GM19324 (cell line): Measurements from ENCODE around the gene WNT9A.

Experiments used
- ATAC-seq: cut with Tn5 transposase; IDR thresholded peaks from one replicate; pipeline ENCODE4 v1.9.1; 2021; ENCODE audit warnings: mild to moderate bottlenecking, moderate library complexity; ENCODE audit not compliant: unreplicated experiment, low FRiP score

WNT9A gene

DNA sequence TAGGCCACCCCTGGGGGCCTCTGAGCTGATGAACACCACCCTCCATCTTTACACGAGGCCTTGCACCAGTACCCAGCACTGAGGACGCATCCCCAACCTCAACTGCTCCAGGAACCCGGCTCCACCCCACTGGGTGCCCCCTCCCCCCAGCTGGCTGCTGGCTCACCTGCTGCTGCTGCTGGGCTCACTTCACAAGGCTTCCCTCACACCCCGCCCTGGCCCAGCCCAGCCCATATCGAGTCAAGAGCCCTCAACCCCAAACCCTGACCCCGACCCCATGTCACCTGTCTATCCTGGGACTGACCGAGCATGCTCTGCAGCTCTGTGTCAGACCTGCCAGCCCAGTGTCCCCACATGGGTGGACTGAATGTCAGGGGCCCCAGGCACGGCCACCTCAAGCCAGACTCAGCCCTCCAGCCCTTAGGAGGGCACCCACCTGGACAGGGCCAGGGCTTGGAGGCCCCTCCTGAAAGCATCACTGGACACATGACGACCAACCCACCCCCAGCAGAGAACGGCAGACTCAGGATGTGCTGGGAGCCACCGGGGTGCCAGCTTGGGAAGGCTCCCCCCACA, 21.4 kb downstream of the WNT9A start:
- ATAC-seq: no peak

DNA sequence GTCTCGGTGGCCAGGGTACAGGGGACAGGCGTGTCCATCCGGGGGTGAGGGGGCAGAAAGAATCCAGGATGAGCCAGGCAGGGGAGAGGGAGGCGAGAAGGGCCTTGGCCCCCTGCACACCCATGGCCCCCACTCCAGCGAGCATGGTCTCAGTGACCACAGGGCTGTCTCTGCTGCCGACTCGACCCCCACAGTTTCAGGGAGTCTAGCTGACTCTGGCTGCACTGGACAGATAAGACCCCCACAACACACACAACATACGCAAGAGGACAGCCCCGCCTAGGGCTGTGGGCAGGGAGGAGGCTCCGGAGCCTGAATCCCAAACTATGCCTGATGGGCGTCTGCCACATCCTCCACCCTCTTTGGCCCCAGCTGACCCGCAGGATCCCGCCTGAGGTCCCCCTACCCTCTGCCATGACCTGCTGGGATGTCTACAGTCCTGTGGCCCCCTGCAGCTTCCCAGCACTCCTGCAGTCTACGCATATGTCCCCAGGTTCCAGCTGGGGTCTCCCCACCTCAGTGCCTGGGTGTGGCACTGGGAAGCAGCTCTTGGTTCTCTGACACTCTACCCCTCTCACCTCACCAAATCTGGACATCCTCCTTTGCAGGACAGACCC, 22.0 kb downstream of the WNT9A start:
- no peak for ATAC-seq

DNA sequence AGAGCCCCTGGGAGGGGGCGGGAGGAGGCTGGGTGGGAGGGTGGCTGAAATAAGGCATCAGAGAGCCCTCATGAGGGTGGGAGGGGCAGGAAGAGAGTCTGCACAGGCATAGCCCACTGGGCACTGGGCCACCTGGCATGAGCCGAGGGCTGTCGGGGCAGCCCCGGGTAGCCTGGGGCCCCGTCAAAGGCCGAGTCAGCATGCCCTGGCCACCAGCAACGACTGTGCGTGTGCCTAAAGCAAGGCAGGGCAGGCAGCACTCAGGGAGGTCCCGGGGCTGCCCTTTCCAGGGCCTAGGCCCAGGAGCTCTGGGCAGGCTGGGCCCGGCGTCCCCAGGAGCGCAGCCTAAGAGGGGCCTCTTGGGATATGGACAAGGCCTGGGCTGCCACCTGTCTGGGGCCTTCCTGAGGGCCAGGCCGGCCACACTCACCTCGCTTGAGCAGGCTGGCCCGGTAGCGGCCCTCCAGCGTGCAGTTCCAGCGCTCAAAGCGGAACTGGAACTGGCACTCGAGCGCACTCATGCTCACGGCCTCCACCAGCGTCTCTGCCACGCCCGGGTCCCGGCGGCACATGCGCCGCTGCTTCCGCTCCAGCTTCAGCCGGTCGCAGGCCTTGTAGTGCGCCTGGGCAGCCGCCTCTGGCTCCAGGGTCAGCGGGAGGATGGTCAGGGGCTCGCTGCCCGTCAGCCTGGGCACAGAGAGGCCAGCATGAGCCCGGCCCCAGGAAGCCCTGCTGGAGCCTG, 22.7 kb downstream of the WNT9A start:
- no peak for ATAC-seq

DNA sequence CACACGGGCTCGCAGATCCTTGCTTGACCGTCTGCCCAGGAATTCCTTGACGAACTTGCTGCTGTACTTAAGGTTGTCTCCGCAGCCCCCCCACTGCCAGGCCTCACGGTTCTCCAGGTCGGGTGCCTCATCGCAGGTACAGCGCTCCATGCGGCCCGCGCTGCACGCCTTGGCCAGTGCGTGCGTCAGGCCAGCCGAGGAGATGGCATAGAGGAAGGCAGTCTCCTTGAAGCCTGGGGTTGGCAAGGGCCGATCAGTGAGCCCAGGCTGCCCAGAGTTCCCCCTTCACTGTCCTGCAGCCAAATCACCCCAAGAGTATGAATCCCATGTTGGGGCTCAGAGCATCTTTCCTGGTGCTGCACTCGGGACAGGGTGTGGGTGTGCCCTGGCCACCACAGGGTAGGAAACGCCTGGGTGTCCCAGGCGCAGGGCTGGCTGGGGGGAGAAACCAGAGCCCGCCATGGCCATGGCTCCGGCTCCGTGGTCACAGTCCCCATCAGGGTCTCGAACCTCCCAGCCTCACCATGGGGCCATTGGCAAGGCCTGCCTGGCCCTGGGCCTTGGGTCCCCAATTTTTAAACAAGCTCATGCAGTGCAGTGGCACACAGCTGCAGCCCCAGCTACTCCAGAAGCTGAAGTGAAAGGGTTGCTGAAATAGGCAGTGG, 23.4 kb downstream of the WNT9A start:
- no peak for ATAC-seq

DNA sequence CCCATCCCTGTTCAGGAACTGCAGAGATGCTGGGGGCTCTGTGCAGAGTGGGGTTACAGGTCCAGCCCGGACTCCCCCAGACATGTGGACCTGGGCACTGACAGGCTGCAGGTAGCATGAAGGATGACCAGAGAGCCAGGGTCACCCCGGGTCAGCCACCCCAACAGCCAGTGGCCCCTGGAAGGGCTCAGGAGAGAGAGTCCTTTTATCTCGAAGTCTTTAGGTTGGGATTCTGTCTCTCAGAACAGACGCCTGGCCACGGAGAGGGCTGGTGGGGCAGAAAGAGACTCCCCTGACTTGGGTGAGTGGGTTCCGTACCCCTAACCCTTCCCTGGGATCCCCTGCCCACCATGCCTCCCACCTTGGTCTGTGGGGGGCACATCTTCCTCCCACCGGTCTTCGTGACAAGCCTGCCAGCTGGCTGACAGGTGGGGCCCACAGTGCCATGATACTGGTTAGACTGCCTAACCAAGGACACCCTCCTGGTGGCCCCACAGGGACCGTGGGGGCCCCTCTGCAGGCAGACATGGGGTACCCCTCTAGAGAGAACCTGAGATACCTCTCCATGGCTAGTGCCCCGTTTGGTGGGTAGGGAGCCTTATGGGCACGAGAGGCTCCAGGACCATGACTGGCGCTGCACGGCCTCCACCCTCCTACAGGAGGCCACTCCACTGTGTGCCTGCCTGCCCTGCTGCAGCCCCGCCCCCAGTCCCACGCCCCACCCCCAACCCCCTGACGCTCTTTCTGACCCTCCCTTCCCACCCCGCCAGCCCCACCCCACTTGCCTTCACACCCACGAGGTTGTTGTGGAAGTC, 24.2 kb downstream of the WNT9A start:
- ATAC-seq: no peak

DNA sequence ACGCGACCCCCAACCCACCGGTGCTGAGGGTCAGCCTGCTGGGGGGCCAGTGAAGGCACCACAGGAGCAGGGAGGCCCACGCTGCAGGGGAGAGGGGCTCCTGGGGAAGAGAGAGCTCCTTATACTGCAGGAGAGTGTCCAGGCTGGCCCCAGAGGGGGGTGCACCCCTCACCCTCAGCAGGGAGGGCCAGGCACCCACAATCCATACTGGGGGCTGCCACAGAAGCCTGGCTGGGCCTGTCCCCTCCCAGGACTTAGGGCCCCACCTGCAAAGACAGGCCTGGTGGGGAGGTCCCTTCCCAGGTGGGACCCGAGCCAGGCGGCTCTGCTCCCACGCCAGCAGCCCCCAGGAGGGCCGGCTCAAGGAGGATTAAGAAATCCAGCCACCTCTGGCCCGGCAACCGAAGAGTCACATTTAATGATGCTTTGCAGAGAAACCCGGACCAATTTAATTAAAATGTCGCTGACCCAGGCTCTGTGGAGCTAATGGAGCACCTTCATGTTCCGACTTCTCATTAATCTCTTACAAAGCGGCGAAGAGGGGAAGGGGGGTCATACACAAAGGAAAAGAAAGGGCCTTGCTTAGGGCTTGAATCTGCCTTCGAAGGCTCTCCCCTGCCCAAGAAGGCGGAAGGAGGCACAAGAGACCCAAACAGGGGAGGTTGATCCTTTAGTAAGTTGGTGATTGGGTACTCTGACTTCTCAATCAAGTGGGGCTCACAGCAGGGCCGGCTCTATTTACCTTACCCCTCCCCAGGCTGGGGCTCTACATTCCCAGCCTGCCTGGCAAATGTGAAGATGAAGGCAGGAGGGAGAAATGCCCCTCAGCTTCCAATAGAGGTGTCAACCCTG, 25.0 kb downstream of the WNT9A start:
- no peak for ATAC-seq

DNA sequence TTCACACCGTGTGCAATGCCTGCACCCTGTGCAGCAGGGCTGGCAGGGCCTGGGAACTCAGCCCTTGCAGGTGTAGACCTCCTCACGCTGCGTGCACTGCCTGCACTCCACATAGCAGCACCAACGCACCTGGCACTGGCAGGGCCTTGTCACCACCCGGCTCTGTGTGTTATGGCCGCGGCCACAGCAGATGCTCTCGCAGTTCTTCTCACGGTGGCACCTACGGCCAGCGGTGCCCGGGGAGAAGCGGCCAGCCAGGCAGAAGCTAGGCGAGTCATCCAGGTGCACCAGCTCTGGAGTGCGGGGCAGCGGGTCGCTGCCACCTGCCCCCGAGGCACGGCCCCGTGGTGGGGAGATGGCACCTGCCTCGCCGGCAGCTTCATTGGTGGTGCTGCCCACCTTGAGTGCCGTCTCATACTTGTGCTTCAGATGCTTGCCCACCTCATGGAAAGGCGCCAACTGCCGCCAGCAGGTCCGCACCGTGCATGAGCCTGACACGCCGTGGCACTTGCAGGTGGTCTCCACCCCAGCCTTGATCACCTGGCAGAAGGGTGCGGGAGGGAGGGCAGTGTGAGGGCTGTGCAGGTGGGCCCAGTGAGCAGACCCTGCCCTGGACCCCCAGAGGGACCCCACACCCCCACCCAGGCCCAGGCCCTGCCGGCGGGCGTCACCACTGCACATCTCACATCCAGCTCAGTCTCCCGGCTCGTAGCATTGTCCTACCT, 26.1 kb downstream of the WNT9A start:
- no peak for ATAC-seq

DNA sequence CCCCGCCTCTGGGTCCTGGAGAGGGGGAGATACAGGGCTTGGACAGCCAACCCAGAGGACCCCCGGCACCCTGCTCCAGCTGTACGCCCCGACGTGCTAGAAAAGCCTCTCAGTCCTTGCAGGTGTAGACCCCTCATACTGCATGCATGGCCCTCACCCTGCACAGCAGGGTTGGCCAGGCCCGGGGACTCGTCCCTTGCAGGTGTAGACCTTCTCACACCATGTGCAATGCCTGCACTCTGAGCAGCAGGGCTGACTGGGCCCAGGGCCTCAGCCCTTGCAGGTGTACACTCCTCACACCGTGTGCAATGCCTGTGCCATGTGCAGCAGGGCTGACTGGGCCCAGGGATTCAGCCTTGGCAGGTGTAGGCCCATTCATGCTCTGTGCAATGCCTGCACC, 26.8 kb downstream of the WNT9A start:
- ATAC-seq: no peak

DNA sequence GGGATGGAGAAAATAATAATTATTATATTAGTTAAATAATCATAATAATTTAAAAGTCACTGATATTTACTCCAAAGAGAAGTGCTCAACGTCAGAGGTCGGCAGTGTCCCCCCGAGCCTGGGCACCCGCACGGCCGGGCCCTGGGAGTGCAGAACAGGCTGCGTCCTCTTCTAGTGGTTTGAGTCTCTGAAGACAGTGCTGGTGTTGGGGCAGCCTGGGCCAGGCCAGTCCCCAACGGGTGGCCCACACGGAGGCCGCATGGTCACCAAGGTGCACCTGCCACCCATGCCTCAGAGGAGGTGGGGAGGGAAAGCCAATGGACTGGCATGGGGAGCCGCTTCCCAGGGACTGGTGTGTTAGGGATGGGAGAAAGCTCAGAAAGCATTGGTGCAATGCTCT, 27.3 kb downstream of the WNT9A start:
- no peak for ATAC-seq

DNA sequence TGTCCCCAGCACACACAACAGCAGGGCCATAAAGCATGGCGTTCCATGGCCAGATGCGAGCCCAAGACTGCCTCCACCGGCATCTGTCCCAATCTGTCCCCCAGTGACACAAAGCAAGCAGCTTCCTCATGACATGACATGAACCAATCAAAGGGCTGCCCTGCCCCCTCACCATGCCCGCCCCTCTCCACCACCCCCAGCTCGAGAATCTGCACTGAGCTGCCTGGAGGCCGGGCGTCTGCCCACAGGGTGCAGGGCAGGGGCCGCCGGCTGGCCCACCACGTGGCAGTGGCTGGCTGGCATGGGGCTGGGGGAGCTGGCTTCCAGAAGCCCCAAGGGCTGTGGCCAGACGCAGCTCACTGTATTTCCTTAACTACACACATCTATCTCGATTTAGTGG, 27.8 kb downstream of the WNT9A start:
- ATAC-seq: no peak

DNA sequence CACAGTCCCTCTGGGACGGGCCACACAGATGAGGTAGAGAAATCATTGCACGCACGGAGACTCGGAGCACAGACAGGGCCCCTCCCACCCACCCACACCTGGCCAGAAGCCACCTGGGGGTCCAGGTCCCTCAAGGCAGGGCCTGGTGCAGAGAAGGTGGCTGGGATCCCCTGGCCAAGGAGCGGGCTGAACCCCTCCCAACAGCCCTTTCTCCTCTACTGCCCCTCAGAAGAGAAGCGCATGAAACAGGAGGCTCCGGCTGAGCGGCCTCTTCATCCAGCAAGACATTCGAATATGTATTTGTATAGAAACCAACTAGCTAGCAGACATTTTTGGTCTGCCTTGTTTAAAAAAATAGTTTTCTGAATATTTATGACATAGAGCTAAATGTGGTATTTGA, 29.0 kb downstream of the WNT9A start:
- ATAC-seq: no peak

DNA sequence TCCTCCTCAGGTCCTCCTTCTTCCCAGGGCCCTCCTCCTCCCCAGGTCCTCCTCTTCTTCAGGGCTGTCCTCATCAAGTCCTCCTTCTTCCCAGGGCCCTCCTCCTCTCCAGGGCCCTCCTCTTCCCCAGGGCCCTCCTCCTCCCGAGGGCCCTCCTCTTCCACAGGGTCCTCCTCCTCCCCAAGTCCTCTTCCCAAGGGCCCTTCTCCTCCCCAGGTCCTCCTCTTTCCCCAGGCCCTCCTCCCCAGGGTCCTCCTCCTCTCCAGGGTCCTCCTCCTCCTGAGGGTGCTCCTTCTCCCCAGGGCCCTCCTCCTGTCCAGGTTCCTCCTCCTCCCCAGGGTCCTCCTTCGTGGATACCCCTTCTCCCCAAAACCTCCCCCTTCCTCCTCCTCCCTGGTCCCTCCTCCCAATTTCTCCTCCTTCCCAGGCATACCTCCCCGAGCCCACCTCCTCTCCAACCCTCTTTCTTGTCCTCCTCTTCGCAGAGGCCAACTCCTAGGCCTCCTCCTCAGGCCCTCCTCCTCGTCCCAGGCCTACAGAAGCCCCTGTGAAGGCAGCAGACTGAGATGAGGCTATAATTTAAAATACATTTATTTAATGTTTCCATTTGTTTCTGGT, 29.5 kb downstream of the WNT9A start:
- no peak for ATAC-seq

DNA sequence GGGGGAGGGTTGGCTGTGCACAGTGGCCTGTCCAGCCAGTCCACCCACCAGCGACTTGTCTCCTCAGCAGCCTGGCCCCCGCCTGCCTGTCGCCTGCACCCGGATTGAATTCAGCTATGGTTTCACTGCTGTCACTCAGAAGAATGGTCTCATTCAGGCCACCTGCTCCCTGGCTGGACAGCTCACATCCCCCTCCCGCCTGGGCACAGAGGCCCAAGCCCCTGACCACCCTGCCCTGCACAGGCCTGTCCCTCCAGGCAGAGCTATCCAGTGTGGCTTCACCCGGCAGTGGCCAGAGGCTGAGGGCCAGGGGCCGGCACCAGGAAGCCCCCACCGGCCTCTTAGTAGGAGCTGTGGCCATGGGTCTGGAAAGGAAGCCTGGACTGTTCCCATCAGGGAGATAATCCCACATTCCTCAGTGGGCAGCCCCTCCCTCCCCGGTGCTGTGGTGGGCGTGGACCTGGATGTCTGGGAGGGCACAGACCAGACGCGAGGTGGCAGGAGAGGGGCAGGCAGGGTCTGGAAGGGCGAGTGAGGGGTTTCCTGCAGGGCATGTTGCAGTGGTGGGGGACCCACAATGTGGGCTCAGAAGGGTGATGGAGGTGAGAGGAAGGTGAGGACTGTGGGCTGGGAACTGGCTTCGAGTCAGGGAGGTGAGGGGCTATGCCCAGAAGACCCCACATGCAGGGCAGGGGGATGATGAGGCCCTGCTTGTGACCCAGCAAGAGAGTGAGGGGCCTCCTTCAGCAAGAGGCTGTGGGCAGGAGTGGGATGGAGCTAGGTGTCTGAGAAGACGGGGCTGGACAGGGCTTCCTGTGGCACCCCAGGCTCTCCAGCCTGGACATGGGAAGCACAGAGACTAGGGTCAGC, 30.4 kb downstream of the WNT9A start:
- ATAC-seq: no peak

DNA sequence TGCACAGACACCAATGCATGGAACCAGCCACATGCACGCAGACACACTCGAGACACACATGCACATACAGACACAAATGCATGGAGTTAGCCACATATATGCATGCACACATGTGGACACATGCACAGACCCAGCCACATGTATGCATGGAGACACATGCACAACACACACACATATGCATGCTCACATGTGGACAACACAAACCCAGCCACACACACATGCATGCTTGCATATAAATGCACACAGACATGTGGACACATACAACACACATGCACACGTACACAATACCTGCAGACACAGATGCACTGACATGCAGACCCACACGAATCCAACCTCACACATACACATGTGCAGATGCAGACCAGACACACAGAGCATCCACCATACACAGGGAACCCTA, 31.1 kb downstream of the WNT9A start:
- no peak for ATAC-seq

DNA sequence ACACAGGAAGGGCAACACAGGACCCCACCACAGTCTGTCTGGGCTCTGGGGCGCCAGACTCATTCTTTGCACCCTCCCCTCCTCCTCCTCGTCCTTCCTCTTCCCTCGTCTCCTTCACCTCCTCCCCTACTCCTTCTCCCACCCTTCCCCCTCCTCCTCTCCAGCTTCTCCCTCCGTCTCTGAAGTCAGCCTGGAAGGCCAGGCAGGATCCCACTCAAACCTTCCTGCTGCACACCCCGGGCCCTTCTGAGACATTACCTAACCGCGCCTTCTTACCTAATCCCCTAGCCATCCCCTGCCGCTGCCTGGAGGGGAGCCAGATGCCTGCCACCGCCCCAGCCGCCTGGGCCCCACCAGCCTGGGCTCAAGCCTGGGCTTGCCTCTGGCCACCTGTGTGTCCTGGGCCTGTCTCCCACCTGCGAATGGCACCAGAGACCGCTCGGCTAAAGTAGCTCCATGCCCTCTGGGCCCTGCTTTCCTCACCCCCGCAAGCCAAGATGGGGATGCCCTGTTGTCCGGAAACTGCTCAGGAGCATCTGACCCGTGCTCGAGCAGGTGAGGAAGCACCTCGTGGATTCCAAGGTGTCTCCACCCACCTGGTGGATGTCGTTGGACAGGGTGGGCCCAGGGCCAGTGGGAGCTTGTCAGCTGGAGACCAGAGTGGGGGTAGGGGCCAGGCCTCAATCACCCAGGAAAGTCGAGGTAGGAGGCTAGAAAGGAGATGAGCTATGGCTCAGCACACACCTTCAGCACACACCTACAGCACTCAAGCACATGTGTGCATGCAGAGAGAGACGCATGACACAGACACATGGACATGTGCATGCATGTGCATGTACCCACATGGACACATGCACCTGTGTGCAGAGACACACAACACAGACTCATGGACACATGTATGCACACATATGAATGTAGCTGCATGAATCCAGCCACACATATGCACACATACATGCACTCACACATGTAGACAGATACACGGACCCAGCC, 31.9 kb downstream of the WNT9A start:
- no peak for ATAC-seq

DNA sequence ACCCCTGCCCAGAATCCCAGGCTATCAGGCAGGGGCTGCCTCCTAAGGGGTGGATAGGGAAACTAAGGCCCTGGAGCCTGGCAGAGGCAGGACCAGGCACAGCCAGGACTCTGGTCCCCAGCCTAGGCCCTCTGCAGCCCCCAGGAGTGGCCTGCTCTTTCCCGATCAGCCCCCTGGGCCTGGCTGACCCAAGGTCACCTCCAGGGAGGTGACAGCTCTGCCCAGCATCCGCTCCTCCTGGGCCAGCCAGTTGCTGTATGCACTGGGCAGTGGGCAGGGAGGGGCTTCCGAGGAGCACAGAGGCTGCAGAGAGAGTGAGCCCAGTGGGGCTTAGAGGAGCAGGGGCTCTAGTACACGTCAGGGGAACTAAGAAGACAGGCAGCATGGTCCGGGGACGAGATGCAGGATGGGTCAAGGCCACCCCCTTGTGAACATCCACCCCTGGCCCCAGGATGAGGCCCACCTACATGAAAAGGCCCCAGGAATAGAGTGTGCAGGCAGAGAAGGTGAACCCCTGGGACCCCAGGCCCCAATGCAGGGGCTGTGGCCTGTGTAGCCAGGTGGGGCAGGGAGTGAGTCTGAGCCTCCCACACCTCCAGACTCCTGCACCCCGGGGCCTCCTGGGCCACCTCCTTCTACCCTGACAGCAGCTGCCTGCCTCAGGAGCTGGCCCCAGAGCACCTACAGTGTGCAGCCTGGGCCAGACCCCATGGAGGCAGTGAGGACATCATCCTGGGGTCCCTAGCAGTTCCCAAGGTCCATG, 32.8 kb downstream of the WNT9A start:
- no peak for ATAC-seq
